SK-N-SH treated with all-trans-retinoic acid at 6 μM for 48 hours (cell line): Measurements from ENCODE around the gene GPR137.

Experiments used
- CREB5 ChIP-seq: fragments of 250-450 bp; sonication (Bioruptor Pico); IDR thresholded peaks from 2 replicates; pipeline ENCODE4 v1.5.1; 2020; ENCODE audit warnings: low read depth, mild to moderate bottlenecking, moderate library complexity
- ESRRG ChIP-seq: fragments of 250-450 bp; sonication (Bioruptor Pico); IDR thresholded peaks from 2 replicates; pipeline ENCODE4 v1.6.1; 2021; ENCODE audit warnings: mild to moderate bottlenecking
- POU6F1 ChIP-seq: fragments of 250-450 bp; sonication (Bioruptor Pico); IDR thresholded peaks from 2 replicates; pipeline ENCODE4 v1.8.0; 2021; ENCODE audit warnings: low read depth, mild to moderate bottlenecking, moderate library complexity, borderline replicate concordance
- ZFP30 ChIP-seq: fragments of 450-650 bp; formaldehyde crosslinking; IDR thresholded peaks from 2 replicates; pipeline ENCODE4 v1.5.0; 2022; ENCODE audit warnings: mild to moderate bottlenecking, moderate library complexity
- ZNF565 ChIP-seq: fragments of 450-650 bp; formaldehyde crosslinking; conservative IDR thresholded peaks from 2 replicates; pipeline ENCODE4 v1.5.0; 2020; ENCODE audit warnings: low read depth, mild to moderate bottlenecking, moderate library complexity

- no peak for TF ChIP-seq CREB5 (CRISPR knock-in tag)
- no peak for TF ChIP-seq ZNF565
- no peak for TF ChIP-seq POU6F1 (CRISPR knock-in tag)
- TF ChIP-seq ZFP30 (CRISPR knock-in tag), result no peak
- TF ChIP-seq ESRRG (CRISPR knock-in tag), result no peak
These were observed 22.4 kb upstream of the GPR137 start for GRCh38 chr11:64263021-64263946.
